Muscle layer of colon (tissue), 2 donors: ENCODE measurements around the gene RAP2A.

Source experiments
- H3K27ac ChIP-seq: one replicate; pipeline ENCODE4 v1.7.0; 2013; ENCODE audit warnings: low read depth, mild to moderate bottlenecking, low read length, moderate library complexity
- H3K27me3 ChIP-seq, 2 donors: one replicate each; pipeline ENCODE4 v1.7.0; 2013; ENCODE audit warnings: low read length in 2 of 2, mild to moderate bottlenecking in 2 of 2; ENCODE audit not compliant: insufficient read depth in 2 of 2, control insufficient read depth in 1 of 2
- H3K36me3 ChIP-seq: one replicate; pipeline ENCODE4 v1.7.0; 2013; ENCODE audit warnings: mild to moderate bottlenecking, low read length; ENCODE audit not compliant: insufficient read depth
- H3K4me1 ChIP-seq: one replicate; pipeline ENCODE4 v1.7.0; 2013; ENCODE audit warnings: mild to moderate bottlenecking, low read length; ENCODE audit not compliant: insufficient read depth
- H3K4me3 ChIP-seq, 2 donors: one replicate each; pipeline ENCODE4 v1.7.0; 2013; ENCODE audit warnings: low read length in 2 of 2, low read depth in 1 of 2, mild to moderate bottlenecking in 1 of 2, moderate library complexity in 1 of 2
- H3K9ac ChIP-seq: one replicate; pipeline ENCODE4 v1.7.0; 2013; ENCODE audit warnings: low read length
- H3K9me3 ChIP-seq: one replicate; pipeline ENCODE4 v1.7.0; 2013; ENCODE audit warnings: mild to moderate bottlenecking, low read length
- donor health status: abdominal sarcoma.
- donor health status: Adenocarcinoma of cecum.

The RAP2A gene

GRCh38 chr13:97459215-97459777 is 25.3 kb downstream of the RAP2A start:
- Histone ChIP-seq H3K36me3 (peaks cover 4% of the 10 kb centered on the region), H3K9me3 (no peaks in the 10 kb centered on the region), H3K27me3 (no peaks in the 10 kb centered on the region), H3K4me3 (no peak overlapping the region), H3K9ac (no peak overlapping the region), H3K4me1 (no peaks in the 10 kb centered on the region), H3K27ac (no peak overlapping the region)

- Histone ChIP-seq H3K27ac (no peak overlapping the region), H3K27me3 (no peaks in the 10 kb centered on the region), H3K9me3 (no peaks in the 10 kb centered on the region), H3K36me3 (peaks cover 10% of the 10 kb centered on the region), H3K4me3 (no peak overlapping the region), H3K9ac (no peak overlapping the region), H3K4me1 (no peaks in the 10 kb centered on the region)
These were observed 26.2 kb downstream of the RAP2A start for GRCh38 chr13:97460004-97460775.

GRCh38 chr13:97460853-97461252 is 26.9 kb downstream of the RAP2A start:
- no peak overlapping the region for H3K4me3 ChIP-seq
- no peak overlapping the region for H3K9ac ChIP-seq
- no peak overlapping the region for H3K27ac ChIP-seq
- no peaks in the 10 kb centered on the region for H3K9me3 ChIP-seq
- H3K36me3 ChIP-seq, result peaks cover 14% of the 10 kb centered on the region
- no peaks in the 10 kb centered on the region for H3K4me1 ChIP-seq
- no peaks in the 10 kb centered on the region for H3K27me3 ChIP-seq

- Histone ChIP-seq H3K9ac (no peak overlapping the region), H3K36me3 (peaks cover 14% of the 10 kb centered on the region), H3K9me3 (no peaks in the 10 kb centered on the region), H3K27me3 (no peaks in the 10 kb centered on the region), H3K4me1 (no peaks in the 10 kb centered on the region), H3K4me3 (no peak overlapping the region), H3K27ac (no peak overlapping the region)
These were observed 30.6 kb downstream of the RAP2A start for GRCh38 chr13:97464561-97464960.

- Histone ChIP-seq H3K27me3 (no peaks in the 10 kb centered on the region), H3K36me3 (peaks cover 14% of the 10 kb centered on the region), H3K4me3 (no peak overlapping the region), H3K9me3 (no peaks in the 10 kb centered on the region), H3K9ac (no peak overlapping the region), H3K4me1 (no peaks in the 10 kb centered on the region), H3K27ac (no peak overlapping the region)
These were observed 32.8 kb downstream of the RAP2A start for GRCh38 chr13:97466722-97467121.

GRCh38 chr13:97468331-97468730 is 34.4 kb downstream of the RAP2A start:
- Histone ChIP-seq H3K9me3 (no peaks in the 10 kb centered on the region), H3K36me3 (peaks cover 14% of the 10 kb centered on the region), H3K4me3 (no peak overlapping the region), H3K9ac (no peak overlapping the region), H3K27ac (no peak overlapping the region), H3K27me3 (no peaks in the 10 kb centered on the region), H3K4me1 (no peaks in the 10 kb centered on the region)

GRCh38 chr13:97471711-97472110 is 37.7 kb downstream of the RAP2A start:
- no peak overlapping the region for H3K27ac ChIP-seq

GRCh38 chr13:97474349-97474980 is 40.5 kb downstream of the RAP2A start:
- Histone ChIP-seq H3K4me3 (no peak overlapping the region), H3K9ac (no peak overlapping the region), H3K9me3 (no peaks in the 10 kb centered on the region), H3K36me3 (no peaks in the 10 kb centered on the region), H3K27ac (no peak overlapping the region), H3K4me1 (peaks cover 7% of the 10 kb centered on the region), H3K27me3 (no peaks in the 10 kb centered on the region)

More at GRCh38 chr13:97471711-97472110, 37.7 kb downstream of the RAP2A start:
- Histone ChIP-seq H3K9me3 (no peaks in the 10 kb centered on the region), H3K9ac (no peak overlapping the region), H3K27me3 (no peaks in the 10 kb centered on the region), H3K4me3 (no peak overlapping the region), H3K4me1 (no peaks in the 10 kb centered on the region), H3K36me3 (no peaks in the 10 kb centered on the region)

- no peak overlapping the region for H3K27ac ChIP-seq
- no peak overlapping the region for H3K9ac ChIP-seq
- peaks cover 7% of the 10 kb centered on the region for H3K4me1 ChIP-seq
- H3K36me3 ChIP-seq, result no peaks in the 10 kb centered on the region
- no peak overlapping the region for H3K4me3 ChIP-seq
- no peaks in the 10 kb centered on the region for H3K27me3 ChIP-seq
- no peaks in the 10 kb centered on the region for H3K9me3 ChIP-seq
These were observed 41.0 kb downstream of the RAP2A start for GRCh38 chr13:97475011-97475410.

GRCh38 chr13:97477844-97478243 is 43.9 kb downstream of the RAP2A start:
- H3K27me3 ChIP-seq, result no peaks in the 10 kb centered on the region
- no peak overlapping the region for H3K9ac ChIP-seq
- H3K9me3 ChIP-seq, result no peaks in the 10 kb centered on the region
- no peak overlapping the region for H3K4me3 ChIP-seq
- no peaks in the 10 kb centered on the region for H3K36me3 ChIP-seq
- H3K4me1 ChIP-seq, result peaks cover 7% of the 10 kb centered on the region
- H3K27ac ChIP-seq, result no peak overlapping the region

GRCh38 chr13:97478247-97478646 is 44.3 kb downstream of the RAP2A start:
- H3K36me3 ChIP-seq, result no peaks in the 10 kb centered on the region
- H3K27me3 ChIP-seq, result no peaks in the 10 kb centered on the region

More at GRCh38 chr13:97478247-97478646, 44.3 kb downstream of the RAP2A start:
- Histone ChIP-seq H3K4me1 (peaks cover 7% of the 10 kb centered on the region), H3K4me3 (no peak overlapping the region), H3K27ac (no peak overlapping the region), H3K9ac (no peak overlapping the region), H3K9me3 (no peaks in the 10 kb centered on the region)
